Pancreas (tissue), 10 donors: ENCODE measurements around the gene ZNF608. TPM values are rescaled to one million over a fixed set of nuclear protein-coding genes. Genes with fewer than 3 reads are reported as not detected.

Experiments used
- ATAC-seq, 4 donors: fragments of 200-7000 bp; cut with Tn5 transposase; one replicate each; pipeline versions ENCODE4 v1.8.0 to v1.9.1; 2020; ENCODE audit warnings: mild to moderate bottlenecking in 4 of 4, moderate library complexity in 4 of 4
- DNase-seq, 6 donors: peaks; one replicate each; pipeline ENCODE4 v3.0.0-alpha.2; 2020
- FAIRE-seq: peaks from 2 replicates; lab custom pipeline; 2012; peaks lifted over from hg19 to GRCh38; lab: Jason Lieb, UNC
- H3K27ac ChIP-seq, 4 donors: fragments of 200-600 bp; sonication (generic); 1 replicate in 3 of 4; 2 replicates in 1 of 4; pipeline versions ENCODE4 v1.5.0 to v1.8.0; 2020
- H3K27me3 ChIP-seq, 4 donors: fragments of 200-600 bp; one replicate each; pipeline ENCODE4 v1.8.0; 2021
- H3K36me3 ChIP-seq, 3 donors: fragments of 200-600 bp; sonication (generic) in 1 of 3; one replicate each; pipeline versions ENCODE4 v1.5.0 to v1.8.0; 2020 to 2021
- H3K4me1 ChIP-seq, 3 donors: fragments of 200-600 bp; one replicate each; pipeline ENCODE4 v1.8.0; 2021
- H3K4me3 ChIP-seq, 4 donors: fragments of 200-600 bp; sonication (generic) in 2 of 4; one replicate each; pipeline versions ENCODE4 v1.5.0 to v1.8.0; 2020 to 2021
- H3K9me3 ChIP-seq, 4 donors: fragments of 200-600 bp; one replicate each; pipeline ENCODE4 v1.8.0; 2021
- CTCF ChIP-seq, 4 donors: fragments of 200-600 bp; sonication (generic) in 3 of 4; IDR thresholded peaks; one replicate each; pipeline versions ENCODE4 v1.5.0 to v1.8.0; 2021; ENCODE audit warnings: antibody characterized with exemption in 4 of 4
- WGBS, 2 donors: extraction: QIAGEN DNeasy Blood & Tissue Kit; methylation state at CpG; one replicate each; pipeline ENCODE4 v1.1.7; 2013; 5-methylcytosine and 5-hydroxymethylcytosine counted together
- intact Hi-C, 3 donors: fragments of 100-400 bp; cut with DNase I; formaldehyde crosslinking; loops; one replicate each; pipeline versions ENCODE4 v1.11.1 to v1.14.2; 2022
- polyA plus RNA-seq, 2 donors: library from polyadenylated mRNA; stranded (reverse); fragments of 200-250 nt; gene quantifications; one replicate each; pipeline ENCODE4 v1.2.3, GENCODE V29; 2013
- total RNA-seq, 6 donors: library from RNA; stranded (reverse); fragmentation: NEBNext Ultra II Directional in 4 of 6; extraction: Animal tissue kit (Norgen Biotek cat#: 25700) in 4 of 6; gene quantifications; one replicate each; pipeline versions ENCODE4 v1.2.1 to v1.2.4, GENCODE V29; 2021 to 2023
- donor health status: healthy with polysubstance abuse.
- donor health status: DM: no; HTN: no; CAD: no; lungs with moderate emphysema.
- donor health status: DM: no; HTN: no; CAD: no.
- donor health status: control.
- donor health status: control.
- donor health status: Bipolar disorder and iron deficiency.
- donor health status: DM: yes; HTN: yes; CAD: no.
- donor health status: DM: no; HTN: no; CAD: no.
- donor health status: DM: no; HTN: no; CAD: no.
- donor health status: DM: yes; HTN: yes; CAD: no.

ZNF608 gene
- total and polyA plus RNA-seq, 8 donors = 9.3 to 21.6 (median 12.3) TPM

GRCh38 chr5:124780011-124780410, 33.6 kb upstream of the ZNF608 start:
- 88 to 91% methylated on average over 4 of the region's 4 CpGs for WGBS, 2 donors
- ATAC-seq (no peak), DNase-seq (no peak), FAIRE-seq (no peak)
- no peak for TF ChIP-seq CTCF (IDR thresholded peaks at IDR 0.05)
- no peaks in the 10 kb centered on the region for H3K9me3 ChIP-seq
- no peaks in the 10 kb centered on the region for H3K4me1 ChIP-seq
- H3K36me3 ChIP-seq = no peaks in the 10 kb centered on the region
- intact Hi-C loops = no loop called here
- H3K27me3 ChIP-seq = no peaks in the 10 kb centered on the region
- no peak overlapping the region for H3K4me3 ChIP-seq
- no peak overlapping the region for H3K27ac ChIP-seq

- no peak for DNase-seq
- Histone ChIP-seq H3K4me1 (no peaks in the 10 kb centered on the region), H3K27ac (no peak overlapping the region), H3K4me3 (no peak overlapping the region), H3K27me3 (no peaks in the 10 kb centered on the region), H3K9me3 (no peaks in the 10 kb centered on the region), H3K36me3 (no peaks in the 10 kb centered on the region)
- WGBS, 2 donors = 84 to 95% methylated on average over 5 of the region's 5 CpGs
- ATAC-seq = peak in 1 of 4 donors; percentile 20
- no peak for FAIRE-seq
- TF ChIP-seq CTCF (IDR thresholded peaks at IDR 0.05) = no peak
- intact Hi-C loops = no loop called here
These were observed 27.2 kb upstream of the ZNF608 start for GRCh38 chr5:124773315-124774311.

- Histone ChIP-seq H3K4me1 (no peaks in the 10 kb centered on the region), H3K4me3 (no peak overlapping the region), H3K36me3 (no peaks in the 10 kb centered on the region), H3K27me3 (no peaks in the 10 kb centered on the region), H3K9me3 (no peaks in the 10 kb centered on the region), H3K27ac (no peak overlapping the region)
- intact Hi-C loops = no loop called here
- FAIRE-seq (no peak), DNase-seq (no peak), ATAC-seq (no peak)
- 88 to 95% methylated on average over 1 of the region's 1 CpG for WGBS, 2 donors
- no peak for TF ChIP-seq CTCF (IDR thresholded peaks at IDR 0.05)
These were observed 26.2 kb upstream of the ZNF608 start for GRCh38 chr5:124772457-124773200.

GRCh38 chr5:124771761-124772160, 25.3 kb upstream of the ZNF608 start:
- Histone ChIP-seq H3K9me3 (no peaks in the 10 kb centered on the region), H3K27me3 (no peaks in the 10 kb centered on the region), H3K4me1 (no peaks in the 10 kb centered on the region), H3K4me3 (no peak overlapping the region), H3K36me3 (no peaks in the 10 kb centered on the region), H3K27ac (no peak overlapping the region)
- no peak for FAIRE-seq
- intact Hi-C loops = no loop called here
- no peak for DNase-seq
- no peak for ATAC-seq
- TF ChIP-seq CTCF (IDR thresholded peaks at IDR 0.05) = no peak
- 87 to 94% methylated on average over 3 of the region's 3 CpGs for WGBS, 2 donors
